WTC11 (cell line): ENCODE data around the gene ARHGAP23.

Experiments
- CREM ChIP-seq: sonication (generic); formaldehyde crosslinking; IDR thresholded peaks from 2 replicates; pipeline ENCODE4 v1.8.1; 2022; ENCODE audit warnings: mild to moderate bottlenecking, missing genetic modification reagents, moderate library complexity
- CTCF ChIP-seq: fragments of 200-600 bp; IDR thresholded peaks from 2 replicates; pipeline ENCODE4 v1.8.0; 2022; ENCODE audit warnings: antibody characterized with exemption
- FOXJ3 ChIP-seq: sonication (generic); formaldehyde crosslinking; IDR thresholded peaks from 2 replicates; pipeline ENCODE4 v1.9.0; 2021; ENCODE audit warnings: missing genetic modification reagents, mild to moderate bottlenecking, borderline replicate concordance

- no peak for TF ChIP-seq CREM (CRISPR knock-in tag)
- TF ChIP-seq CTCF, result no peak
- no peak for TF ChIP-seq FOXJ3 (CRISPR knock-in tag)
Observed at GRCh38 chr17:38461683-38462082, 33.4 kb downstream of the ARHGAP23 start.
